Measurements from ENCODE around the gene BTBD9. TPM values are rescaled to one million over a fixed set of nuclear protein-coding genes. Genes with fewer than 3 reads are reported as not detected.

Gene BTBD9
- total and polyA plus RNA-seq, 2 donors (not counting 3 experiments of a cell fraction or from before 2014, with no cell fraction given): 4.9 to 15.0 TPM

GRCh38 chr6:38507173-38507572 lies 132.6 kb downstream of the BTBD9 start:
- ChIA-PET POLR2A (interaction anchor here (0.6 kb wide), 1 partner anchor 196 kb away, joined by 3 read pairs; no protein-coding TSS in a partner anchor), CTCF (interaction anchor here (2.4 kb wide), 1 partner anchor 13 kb away, joined by 15 read pairs; no protein-coding TSS in a partner anchor)
- Histone ChIP-seq H3K4me3 (replicated peaks in 1 of 3; ENCODE audit: insufficient read depth in 1 of 3, low read depth in 1 of 3, low read length in 3 of 3) (no peak overlapping the region), H2AFZ (ENCODE audit: low read depth, low read length) (no peak overlapping the region), H3K79me2 (ENCODE audit: control insufficient read depth, insufficient read depth, low read length) (no peaks in the 10 kb centered on the region), H3K36me3 (ENCODE audit: control insufficient read depth in 2 of 2, extremely low read depth in 1 of 2, insufficient read depth in 2 of 2, low read length in 2 of 2) (no peaks in the 10 kb centered on the region), H3K27me3 (ENCODE audit: control insufficient read depth in 2 of 2, insufficient read depth in 2 of 2, low read length in 2 of 2) (peaks cover 0 to 4% of the 10 kb centered on the region in 2 experiments), H3K9ac (replicated peaks; ENCODE audit: extremely low read depth, insufficient read depth, low read length) (no peak overlapping the region), H3K27ac (ENCODE audit: insufficient read depth, low read depth, low read length) (no peak overlapping the region), H3K9me1 (replicated peaks; ENCODE audit: control insufficient read depth, extremely low read depth, insufficient read depth, low read length) (no peaks in the 10 kb centered on the region), H3K9me3 (replicated peaks; ENCODE audit: control insufficient read depth, insufficient read depth, low read length) (no peaks in the 10 kb centered on the region), H3K4me2 (ENCODE audit: insufficient read depth, low read length) (no peak overlapping the region), H3K4me1 (ENCODE audit: control insufficient read depth, extremely low read depth, insufficient read depth, low read length) (no peaks in the 10 kb centered on the region), H4K20me1 (replicated peaks; ENCODE audit: control insufficient read depth, extremely low read depth, insufficient read depth, low read length) (no peaks in the 10 kb centered on the region)
- DNase-seq (ENCODE audit: low read depth, low spot score) (no peak), FAIRE-seq (no peak)
- dilution Hi-C loops (cut with MboI; ENCODE audit: extremely low pct_ligation_motif_present, low sequenced_read_pairs) (no loop called here), intact Hi-C loops (cut with micrococcal nuclease) (no loop called here)
- TF ChIP-seq, protein P1, sequence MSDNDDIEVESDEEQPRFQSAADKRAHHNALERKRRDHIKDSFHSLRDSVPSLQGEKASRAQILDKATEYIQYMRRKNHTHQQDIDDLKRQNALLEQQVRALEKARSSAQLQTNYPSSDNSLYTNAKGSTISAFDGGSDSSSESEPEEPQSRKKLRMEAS (IDR thresholded peaks at IDR 0.05; ENCODE audit: insufficient read depth, insufficient read length): no peak
- TF ChIP-seq JUN (IDR thresholded peaks at IDR 0.05; ENCODE audit: borderline replicate concordance, insufficient read depth, insufficient read length, low read depth) (no peak), GATA2 (IDR thresholded peaks at IDR 0.05; ENCODE audit: insufficient read depth, insufficient read length, low read depth, low read length) (no peak), FOS (IDR thresholded peaks at IDR 0.05; ENCODE audit: borderline replicate concordance, insufficient read depth, low read length) (no peak), POLR2AphosphoS5 (IDR thresholded peaks at IDR 0.05; ENCODE audit: insufficient read depth, low read depth, low read length) (no peak)
- TF ChIP-seq, protein P2, sequence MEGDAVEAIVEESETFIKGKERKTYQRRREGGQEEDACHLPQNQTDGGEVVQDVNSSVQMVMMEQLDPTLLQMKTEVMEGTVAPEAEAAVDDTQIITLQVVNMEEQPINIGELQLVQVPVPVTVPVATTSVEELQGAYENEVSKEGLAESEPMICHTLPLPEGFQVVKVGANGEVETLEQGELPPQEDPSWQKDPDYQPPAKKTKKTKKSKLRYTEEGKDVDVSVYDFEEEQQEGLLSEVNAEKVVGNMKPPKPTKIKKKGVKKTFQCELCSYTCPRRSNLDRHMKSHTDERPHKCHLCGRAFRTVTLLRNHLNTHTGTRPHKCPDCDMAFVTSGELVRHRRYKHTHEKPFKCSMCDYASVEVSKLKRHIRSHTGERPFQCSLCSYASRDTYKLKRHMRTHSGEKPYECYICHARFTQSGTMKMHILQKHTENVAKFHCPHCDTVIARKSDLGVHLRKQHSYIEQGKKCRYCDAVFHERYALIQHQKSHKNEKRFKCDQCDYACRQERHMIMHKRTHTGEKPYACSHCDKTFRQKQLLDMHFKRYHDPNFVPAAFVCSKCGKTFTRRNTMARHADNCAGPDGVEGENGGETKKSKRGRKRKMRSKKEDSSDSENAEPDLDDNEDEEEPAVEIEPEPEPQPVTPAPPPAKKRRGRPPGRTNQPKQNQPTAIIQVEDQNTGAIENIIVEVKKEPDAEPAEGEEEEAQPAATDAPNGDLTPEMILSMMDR (IDR thresholded peaks at IDR 0.05; ENCODE audit: extremely low read depth in 1 of 2, insufficient read depth in 1 of 2, low read depth in 1 of 2, low read length in 2 of 2): no peak
- no TSS peak for BruUV-seq (replicated peaks)

Data from endothelial cell of umbilical vein (primary cell).